ENCODE results near the gene OAT.
"Not testable (repeated sequence)": the region's sequence is repeated elsewhere in the genome, so short reads cannot be mapped to it uniquely, and the experiment has no call there.

The OAT gene

DNA sequence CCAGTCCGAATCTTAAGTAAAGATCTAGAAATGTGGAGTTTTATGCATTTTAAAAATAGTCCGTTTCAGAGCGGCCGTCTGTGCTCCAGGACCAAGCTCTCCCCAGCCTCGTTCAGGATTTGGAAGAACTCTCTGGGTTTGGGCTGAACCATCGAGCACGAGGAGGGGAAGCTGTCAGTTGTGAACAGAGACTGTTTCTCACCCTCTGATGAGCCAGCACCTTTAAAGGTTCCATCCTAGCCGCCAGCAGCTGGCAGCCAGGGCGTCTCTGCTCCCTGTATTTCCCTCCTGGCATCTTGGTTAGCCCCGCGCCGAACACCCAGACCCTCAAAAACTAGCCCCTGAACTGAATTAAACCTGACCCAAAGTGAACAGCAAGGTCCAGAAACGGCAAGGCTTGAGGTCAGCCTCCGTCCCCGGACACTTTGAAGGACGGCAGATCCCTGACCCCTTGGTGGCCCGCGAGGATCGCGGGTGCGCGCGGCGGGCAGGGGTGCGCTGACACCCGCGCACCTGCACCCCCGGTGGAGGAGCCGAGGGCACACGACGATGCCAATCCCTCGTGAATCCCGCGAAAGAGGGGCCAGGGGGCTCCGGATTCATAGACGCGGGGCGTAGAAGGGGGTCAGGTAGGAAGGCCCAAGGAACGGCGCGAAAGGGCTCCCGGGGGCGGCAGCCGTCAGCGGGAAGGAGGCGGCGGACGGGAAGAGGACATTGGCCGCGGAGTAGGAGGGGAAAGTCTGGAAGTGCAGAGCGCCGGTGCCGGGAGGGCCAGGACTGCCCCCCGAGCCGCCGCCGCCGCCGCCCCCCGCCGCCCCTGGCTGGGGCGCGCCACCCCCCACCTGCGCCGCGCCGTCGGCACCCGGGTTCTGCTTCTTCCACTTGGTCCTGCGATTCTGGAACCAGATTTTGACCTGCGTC lies 28.4 kb upstream of the OAT start:
- DNase-seq: no peak

DNA sequence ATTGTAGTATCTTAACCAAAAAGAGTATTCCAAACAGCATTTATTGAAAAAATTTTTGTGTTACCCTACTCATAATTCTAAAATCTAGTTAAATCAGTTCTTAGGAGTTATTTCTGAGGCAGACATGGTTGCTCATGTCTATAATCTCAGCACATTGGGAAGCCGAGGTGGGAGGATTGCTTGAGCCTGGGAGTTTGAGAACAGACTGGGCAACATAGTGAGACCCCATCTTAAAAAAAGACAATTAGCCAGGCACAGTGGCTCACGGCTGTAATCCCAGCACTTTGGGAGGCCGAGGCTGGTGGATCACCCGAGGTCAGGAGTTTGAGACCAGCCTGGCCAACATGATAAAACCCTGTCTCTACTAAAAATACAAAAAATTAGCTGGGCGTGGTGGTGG lies 23.0 kb upstream of the OAT start:
- not testable (repeated sequence) for DNase-seq

DNA sequence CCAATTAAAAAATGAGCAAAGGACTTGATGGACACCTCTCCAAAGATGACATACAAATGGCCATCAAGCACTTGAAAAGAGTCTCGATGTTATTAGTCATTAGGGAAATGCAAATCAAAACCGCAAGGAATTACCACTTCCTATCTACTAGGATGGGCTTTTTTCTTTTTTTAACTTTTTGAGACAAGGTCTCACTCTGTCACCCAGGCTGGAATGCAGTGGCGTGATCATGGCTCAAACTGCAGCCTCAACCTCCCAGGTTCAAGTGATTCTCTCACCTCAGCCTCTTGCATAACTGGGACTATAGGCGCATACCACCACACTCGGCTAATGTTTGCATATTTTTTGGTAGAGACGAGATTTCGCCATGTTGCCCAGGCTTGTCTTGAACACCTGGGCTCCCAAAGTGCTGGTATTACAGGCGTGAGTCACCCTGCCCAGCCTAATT lies 17.5 kb upstream of the OAT start:
- no peak for DNase-seq

DNA sequence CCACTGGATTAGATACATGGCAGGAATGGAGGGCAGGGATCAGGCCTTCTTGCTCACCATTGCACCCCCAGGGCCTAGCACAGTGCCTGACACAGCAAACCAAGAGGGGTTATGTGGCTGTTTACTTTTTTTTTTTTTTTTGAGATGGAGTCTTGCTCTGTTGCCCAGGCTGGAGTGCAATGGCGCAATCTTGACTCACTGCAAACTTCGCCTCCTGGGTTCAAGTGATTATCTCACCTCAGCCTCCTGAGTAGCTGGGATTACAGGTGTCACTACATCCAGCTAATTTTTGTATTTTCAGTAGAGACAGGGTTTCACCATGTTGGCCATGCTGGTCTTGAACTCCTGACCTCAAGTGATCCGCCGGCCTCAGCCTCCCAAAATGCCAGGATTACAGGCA lies 17.0 kb upstream of the OAT start:
- DNase-seq: not testable (repeated sequence)

DNA sequence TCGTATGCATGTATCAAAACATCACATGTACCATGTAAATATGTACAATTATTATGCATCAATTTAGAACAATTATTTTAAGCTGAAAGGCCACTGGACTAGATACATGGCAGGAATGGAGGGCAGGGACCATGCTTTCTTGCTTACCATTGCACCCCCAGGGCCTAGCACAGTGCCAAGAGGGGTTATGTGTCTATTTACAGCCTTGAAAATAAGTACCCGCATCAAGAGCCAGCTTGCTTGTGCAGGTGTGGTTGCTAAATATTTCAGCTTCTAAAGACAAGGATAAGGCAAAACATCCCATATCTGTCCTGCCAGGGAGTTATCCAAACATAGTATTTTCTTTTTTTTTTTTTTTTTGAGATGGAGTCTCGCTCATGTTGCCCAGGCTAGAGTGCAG lies 14.7 kb upstream of the OAT start:
- DNase-seq: no peak

DNA sequence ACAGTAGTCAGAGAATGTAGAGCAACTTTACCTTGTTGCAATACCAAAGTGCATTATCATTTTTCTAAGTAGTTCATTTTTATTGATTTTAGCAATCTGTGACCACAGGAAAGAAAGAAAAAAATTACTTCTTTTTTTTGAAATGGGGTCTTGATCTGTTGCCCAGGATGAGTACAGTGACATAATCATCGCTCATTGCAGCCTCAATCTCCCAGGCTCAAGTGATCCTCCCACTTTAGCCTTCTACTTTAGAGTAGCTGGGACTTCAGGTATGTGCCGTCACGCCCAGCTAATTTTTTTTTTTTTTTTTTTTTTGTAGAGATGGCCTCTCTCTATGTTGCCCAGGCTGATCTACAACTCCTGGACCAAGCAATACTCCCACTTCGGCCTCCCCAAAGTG lies 11.4 kb upstream of the OAT start:
- DNase-seq: no peak

DNA sequence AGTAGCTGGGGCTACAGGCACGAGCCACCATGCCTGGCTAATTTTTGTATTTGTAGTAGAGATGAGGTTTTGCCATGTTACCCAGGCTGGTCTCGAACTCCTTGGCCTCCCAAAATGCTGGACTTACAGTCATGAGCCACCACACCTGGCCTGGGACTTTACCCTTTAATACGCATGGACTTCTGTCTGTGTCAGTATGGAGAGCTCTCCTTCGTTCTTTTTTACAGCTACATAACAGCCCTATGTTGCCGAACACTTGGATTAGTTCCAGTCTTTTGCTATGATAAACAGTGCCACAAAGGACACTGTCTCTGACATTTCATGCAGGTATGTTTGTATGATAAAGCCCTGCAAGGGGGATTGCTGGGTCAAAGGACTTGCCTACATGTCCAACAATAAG lies 10.9 kb upstream of the OAT start:
- DNase-seq: no peak

DNA sequence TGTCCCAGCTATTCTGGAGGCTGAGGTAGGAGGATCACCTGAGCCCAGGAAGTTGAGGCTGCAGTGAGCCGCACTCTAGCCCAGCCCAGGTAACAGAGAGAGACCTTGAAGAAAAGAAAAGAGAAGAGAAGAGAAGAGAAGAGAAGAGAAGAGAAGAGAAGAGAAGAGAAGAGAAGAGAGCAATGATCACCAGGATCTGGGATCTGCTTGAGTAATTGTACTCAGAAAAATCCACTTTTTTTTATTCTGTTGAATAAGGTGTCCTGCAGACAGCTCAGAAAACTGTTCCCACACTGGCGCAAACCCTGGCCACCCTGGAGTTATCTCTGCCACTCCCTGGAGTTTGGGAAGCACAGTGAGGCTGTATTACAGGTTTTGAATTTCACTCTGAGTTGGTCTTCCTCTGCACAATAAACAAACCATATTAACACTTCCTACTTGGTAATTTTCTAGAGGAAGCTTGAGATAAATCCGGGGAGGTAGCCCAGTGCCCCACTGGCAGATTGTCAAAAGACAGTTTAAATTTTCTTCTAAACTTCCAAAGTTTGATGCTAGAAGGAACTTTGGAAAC lies 9.6 kb upstream of the OAT start:
- DNase-seq: no peak

DNA sequence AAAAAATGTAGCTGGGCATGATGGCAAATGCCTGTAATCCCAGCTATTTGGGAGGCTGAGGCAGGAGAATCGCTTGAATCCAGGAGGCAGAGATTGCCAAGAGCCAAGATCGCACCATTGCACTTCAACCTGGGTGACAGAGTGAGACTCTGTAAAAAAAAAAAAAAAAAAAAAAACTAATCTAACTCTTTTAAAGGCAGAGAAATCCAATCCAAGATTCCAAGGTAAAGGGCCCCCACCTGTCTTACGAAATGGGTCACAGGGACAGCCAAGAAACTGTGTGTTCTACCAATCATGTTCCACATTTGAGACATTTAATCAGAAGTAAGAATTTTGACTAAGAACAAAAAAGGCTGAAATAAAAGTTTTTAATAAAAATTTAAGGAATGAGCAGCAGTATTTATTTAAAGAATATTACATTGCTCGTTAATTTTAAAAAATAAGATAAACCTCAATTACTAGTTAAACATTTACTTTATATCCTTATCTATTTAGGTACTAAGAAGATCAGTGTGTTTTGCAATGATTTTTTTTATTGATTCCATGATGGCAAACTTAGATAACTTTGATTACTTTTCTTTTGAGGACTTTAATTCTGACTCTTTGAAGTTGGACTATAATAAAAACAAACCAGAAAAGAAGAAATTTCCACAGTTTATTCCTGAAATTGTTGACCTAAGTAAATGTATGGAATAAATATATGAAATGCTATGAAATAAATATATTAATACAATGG lies 6.7 kb upstream of the OAT start:
- no peak for DNase-seq

DNA sequence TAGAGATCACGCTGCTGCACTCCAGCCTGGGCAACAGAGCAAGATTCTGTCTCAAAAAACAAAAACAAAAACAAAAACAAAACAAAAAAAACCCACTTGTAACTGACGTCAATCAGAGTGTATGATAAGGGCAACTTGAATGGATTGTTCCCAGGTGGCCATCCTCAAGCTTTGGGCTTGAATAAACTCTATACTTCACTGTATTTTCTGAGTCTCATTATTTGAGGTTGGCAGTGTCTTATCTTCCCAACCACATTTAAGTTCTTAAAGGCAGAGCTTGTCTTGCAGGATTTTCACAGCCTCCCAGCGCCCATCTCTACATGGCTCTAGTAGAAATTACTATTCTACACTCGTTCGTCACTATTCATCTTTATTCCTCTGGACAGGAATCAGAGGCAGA lies 5.1 kb upstream of the OAT start:
- DNase-seq: no peak

DNA sequence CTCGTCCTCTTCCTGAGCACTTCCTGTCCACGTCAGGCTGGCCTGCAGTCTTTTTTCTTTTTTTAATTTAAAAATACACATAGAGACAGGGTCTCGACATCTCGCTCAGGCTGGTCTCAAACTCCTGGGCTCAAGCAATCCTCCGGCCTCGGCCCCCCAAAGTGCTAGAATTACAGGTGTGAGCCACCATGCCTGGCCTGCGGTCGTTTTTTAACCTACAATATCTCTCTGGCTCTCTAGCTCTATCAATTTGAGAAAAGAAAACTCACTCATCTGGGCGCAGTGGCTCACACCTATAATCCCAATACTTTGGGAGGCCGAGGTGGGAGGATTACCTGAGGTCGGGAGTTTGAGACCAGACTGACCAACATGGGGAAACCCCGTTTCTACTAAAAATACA lies 4.0 kb upstream of the OAT start:
- DNase-seq: no peak

DNA sequence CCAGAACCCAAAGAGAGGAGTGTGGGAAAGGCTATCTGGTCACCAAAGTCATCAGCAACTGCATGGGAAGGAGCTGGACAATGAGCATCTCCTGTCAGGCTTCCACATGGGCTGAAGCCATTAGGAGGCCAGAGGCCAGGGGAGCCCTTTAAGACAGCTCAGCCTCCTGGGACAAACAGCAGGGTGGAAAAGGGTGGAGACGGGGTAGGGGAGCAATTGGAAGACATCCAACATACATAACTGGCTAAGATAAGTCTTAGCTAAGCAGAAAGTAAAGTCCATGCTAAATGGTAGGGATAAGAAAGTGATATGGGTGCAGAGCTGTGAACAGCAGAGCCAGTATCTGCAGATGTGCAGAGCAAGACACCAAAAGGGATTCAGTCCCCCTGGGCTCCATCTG lies 1.5 kb upstream of the OAT start:
- no peak for DNase-seq

DNA sequence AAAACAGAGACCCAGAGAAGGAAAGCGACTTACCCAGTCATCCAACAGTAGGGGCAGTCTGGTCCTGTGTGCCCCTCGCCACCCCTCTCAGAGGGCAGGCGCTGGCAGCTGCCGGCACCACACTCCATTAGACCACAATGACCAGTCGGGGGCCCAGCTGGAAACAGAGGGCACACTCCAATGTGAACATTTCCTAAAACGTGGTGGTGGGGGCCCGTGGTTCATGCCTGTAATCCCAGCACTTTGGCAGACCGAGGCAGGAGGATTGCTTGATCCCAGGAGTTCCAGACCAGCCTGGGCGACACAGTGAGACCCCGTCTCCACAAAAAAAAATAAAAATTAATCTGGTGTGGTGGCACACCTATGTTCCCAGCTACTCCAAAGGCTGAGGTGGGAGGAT lies 912 bp upstream of the OAT start:
- no peak for DNase-seq

DNA sequence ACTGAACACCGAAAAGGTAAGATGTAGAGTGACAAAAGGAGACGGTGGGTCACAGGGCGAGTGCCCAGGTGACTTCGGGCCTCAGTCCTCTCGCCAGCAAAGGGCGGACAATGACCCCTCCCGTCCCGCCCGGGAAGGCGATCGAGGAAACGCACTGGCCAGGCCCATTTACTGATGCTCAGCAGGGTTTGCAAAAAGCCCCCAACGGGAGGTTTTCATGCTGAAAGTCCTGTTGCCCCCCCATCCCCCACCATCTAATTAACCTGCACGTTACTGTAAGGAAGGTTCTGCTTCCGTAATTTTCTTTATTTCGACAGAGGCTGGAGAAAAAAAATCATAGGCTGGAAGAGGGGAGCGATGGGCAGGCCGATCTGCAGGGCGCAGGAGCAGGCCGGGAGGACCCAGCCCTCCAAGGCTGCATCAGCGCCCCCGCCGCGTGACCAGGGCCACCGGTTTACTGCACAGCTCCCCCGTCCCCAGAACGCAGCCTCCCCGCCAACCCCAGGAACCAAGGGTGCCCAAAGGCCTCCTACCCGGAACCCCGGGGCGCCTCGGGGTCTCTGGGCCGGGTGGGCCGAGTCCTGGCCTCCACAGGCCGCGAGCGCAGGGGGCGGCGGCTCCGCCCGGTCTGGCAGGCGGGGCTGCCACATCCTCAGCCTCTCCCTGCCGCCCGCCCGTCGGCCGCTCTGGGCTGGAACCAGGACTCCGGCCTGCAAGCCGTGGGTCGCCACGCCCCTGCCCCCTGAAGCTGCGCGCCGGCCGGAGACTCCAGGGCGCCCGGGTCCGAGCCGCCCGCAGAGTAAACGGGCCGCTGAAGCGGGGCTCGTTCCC lies 613 bp downstream of the OAT start:
- DNase-seq: peak; percentile 82

DNA sequence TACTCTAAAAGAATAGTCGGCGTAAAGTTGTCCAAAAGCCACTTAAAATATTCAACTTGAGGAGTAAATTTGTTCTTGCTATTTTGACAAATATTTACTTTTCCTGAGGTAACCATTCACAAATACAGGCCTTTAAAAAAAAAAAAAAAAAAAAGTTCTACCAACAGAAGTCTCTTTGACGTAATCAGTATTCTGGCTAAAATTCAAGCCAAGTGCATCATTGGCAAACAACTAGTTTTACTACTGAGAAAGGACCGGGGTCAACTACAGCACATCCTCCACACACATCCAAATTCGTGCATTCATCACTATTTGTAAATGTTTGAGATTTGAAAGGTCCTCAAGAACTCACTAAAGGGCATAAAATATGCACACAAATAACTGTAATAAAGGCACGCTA lies 2.0 kb downstream of the OAT start:
- no peak for DNase-seq

DNA sequence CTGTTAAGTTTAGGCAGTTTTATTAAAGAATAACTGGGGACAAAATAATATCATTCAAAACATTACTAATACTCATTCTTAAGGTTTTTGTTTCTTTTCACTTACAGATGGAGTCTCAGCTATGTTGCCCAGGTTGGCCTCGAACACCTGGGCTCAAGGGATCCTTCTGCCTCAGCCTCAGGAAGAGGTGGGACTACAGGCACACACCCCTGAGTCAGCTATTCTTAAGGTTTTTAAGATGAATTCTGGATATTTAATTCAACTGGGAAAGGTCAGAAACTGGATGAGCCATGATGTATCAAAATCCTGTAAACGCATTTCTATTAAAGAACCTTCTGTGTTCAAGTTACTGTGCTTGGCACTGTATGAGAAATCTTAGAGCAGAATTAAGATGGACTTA lies 3.5 kb downstream of the OAT start:
- no peak for DNase-seq

DNA sequence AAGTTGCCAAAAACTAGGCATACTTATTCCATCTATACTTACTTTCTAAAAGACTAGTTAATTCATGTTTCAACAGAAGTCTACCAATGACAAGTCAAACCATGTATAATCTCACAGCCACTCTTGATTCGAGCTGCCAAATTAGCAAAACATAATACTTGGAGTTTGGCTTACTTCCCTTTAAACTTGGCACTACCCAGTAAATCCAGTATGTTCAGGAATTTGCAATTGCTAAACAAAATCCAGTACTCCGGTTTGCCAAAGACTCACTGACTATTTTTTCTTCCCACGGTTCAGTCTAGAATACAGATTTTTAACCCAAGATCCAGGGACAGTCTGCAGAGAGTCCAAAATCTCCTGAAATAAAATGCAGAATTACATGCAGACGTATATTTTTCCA lies 4.6 kb downstream of the OAT start:
- no peak for DNase-seq

DNA sequence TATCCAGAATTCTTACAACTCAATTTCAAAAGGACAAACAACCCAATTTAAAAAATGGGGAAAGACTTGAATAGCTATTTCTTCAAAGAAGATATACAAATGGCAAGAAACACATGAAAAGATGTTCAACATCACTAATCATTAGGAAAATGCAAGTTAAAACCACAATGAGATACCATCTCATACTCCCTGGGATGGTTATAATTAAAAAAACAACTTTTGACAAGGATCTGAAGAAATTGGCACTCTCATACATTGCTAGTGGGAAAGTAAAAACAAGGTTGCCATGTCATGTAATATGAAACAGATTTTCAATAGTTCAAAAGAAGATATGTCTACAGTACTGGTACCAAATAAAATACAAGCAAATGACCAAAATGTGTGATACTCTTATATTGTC lies 9.0 kb downstream of the OAT start:
- no peak for DNase-seq

DNA sequence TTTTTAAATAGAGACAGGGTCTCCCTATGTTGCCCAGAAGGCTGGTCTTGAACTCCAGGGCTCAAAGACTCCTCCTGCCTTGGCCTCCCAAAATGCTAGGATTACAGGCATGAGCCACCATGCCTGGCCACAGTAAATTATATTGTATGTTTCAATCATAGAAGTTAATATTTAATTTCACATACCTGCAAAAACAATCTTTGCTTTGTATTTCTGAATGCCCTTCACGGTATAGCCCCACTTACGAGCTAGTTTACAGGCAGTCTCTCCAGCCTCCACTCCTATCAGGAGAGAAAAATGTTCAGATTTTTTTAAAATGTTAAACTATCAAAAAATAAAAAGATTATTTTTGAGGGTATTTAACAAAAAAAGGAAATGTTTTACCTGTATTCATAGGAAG lies 10.4 kb downstream of the OAT start:
- no peak for DNase-seq

DNA sequence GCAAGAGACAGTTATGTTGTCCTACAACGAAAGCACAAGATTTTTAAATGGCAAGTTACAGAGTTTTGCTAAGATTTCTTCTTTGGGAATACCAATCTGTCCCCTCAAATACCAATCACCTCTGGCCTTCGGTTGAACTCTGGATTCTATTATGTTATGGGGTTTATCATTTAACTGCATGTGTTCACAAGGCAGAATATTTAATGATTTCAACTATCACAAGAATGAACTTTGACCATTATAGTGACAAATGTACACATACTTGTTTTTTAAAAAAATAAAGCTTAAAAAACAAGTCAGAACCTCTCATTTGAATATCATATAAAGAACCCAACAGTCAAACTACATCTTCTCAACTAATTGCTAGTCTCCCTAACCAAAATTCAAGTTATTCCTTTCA lies 11.3 kb downstream of the OAT start:
- DNase-seq: no peak

DNA sequence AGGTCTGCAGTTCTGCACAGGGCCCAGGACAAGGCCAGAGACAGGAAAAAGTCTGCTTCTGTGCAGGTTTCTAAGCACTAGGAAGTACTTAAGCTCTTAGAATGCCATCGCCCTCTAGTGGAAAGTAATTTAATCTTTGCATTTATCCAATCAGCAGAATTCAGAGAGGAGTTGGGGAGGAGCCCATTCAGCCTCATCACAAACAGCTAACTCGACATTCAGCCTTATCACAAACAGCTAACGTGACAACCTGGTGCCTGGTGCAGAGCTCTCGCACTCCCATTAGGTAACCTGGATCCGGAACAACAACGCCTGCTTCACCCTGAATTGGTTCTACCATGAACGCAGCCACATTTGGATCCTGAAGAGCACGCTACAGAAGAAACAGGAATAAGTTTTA lies 15.2 kb downstream of the OAT start:
- DNase-seq: no peak

DNA sequence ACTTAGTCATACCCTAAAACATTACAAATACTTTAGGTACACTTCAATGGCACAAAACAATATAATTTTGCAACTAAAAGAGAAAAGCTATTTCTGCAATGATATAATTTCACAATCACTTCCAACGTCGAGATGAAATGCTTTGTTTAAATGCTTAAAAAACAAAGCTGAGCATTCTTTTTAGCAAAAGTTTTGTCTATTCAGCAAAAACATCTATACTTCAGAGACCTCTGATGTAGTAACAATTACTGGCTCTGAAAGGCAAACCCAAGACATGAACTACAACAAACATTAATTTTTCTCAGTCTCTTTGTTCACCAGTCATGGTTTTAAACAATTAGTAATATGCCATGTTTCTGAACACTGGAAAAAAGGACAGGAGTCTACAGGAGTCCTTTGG lies 16.4 kb downstream of the OAT start:
- DNase-seq: no peak

DNA sequence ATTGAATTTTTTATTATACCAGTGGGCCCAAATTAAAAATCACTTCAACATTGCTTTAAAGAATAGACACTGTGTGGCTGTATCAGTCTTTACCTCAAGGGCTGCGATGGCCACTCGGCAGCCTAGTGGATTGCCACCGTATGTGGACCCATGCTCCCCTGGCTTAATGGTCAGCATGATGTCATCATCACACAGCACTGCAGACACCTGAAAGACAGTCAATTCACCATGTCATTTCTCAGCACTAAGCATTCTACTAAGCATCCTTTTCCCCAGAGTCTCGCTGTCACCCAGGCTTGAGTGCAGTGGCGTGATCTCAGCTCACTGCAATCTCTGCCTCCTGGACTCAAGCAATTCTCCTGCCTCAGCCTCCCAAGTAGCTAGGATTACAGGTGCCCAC lies 17.1 kb downstream of the OAT start:
- no peak for DNase-seq

Measured in right hindlimb (tissue), 1 donor.